Omental fat pad (tissue), 4 donors: ENCODE data around the gene ZNF683. TPM values are rescaled to one million over a fixed set of nuclear protein-coding genes. Genes with fewer than 3 reads are reported as not detected.

Experiments
- ATAC-seq: fragments of 150-250 bp; one replicate; pipeline ENCODE4 v1.9.1; 2016; ENCODE audit warnings: mild to moderate bottlenecking, moderate library complexity; ENCODE audit not compliant: low FRiP score
- DNase-seq: peaks from one replicate; pipeline ENCODE4 v3.0.0-alpha.2; 2019; ENCODE audit warnings: low spot score
- total RNA-seq, 4 donors: library from RNA; depleted of rRNA; stranded (reverse); fragments of >200 nt; gene quantifications; one replicate each; pipeline ENCODE4 v1.1.0, GENCODE V29; 2016
- TF ChIP-seq, protein P1 (sequence below), 3 donors: fragments of 450-650 bp; IDR thresholded peaks; one replicate each; pipeline ENCODE4 v1.5.1; 2016 to 2017; ENCODE audit warnings: antibody characterized with exemption in 3 of 3, mild to moderate bottlenecking in 3 of 3, moderate library complexity in 2 of 3

ZNF683 gene
- total RNA-seq, 4 donors from 2014 or later: not detected

DNA sequence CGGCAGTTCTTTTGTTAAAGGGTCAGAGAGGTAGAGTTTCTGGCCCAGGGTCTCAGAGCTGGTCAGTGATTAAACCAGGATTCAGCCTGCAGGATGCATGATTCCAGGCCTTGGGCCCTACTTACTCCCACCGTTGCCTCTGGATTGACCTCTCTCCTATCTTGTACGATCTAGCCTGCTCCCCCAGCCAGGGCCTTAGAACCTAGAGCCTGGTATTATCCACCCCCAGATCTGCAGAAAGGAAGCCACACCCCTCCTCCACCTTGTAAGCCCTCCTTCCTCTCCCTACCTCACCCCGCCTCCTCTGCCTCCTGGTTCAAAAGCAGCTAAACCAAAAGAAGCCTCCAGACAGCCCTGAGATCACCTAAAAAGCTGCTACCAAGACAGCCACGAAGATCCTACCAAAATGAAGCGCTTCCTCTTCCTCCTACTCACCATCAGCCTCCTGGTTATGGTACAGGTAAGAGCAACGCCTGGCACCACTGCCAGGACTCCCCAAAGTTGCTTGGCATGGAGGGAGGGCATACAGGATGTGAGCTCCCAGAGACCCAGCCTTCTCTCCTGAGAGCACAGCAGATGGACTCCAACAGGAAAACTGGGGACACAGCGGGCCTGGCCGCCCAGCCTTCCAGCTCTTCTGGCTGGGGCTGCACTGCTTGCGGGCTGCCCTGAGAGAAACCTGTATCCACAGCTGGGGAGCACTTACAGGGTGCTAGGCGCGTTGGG lies 54.8 kb downstream of the ZNF683 start, which contains the start of gene CD52:
Gene CD52, plus strand, starts transcription at position 347 of the 726 bp plus-strand sequence. Its CDS starts 60 bp downstream, at position 407.
- no peak for DNase-seq
- TF ChIP-seq, protein P1, sequence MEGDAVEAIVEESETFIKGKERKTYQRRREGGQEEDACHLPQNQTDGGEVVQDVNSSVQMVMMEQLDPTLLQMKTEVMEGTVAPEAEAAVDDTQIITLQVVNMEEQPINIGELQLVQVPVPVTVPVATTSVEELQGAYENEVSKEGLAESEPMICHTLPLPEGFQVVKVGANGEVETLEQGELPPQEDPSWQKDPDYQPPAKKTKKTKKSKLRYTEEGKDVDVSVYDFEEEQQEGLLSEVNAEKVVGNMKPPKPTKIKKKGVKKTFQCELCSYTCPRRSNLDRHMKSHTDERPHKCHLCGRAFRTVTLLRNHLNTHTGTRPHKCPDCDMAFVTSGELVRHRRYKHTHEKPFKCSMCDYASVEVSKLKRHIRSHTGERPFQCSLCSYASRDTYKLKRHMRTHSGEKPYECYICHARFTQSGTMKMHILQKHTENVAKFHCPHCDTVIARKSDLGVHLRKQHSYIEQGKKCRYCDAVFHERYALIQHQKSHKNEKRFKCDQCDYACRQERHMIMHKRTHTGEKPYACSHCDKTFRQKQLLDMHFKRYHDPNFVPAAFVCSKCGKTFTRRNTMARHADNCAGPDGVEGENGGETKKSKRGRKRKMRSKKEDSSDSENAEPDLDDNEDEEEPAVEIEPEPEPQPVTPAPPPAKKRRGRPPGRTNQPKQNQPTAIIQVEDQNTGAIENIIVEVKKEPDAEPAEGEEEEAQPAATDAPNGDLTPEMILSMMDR (IDR thresholded peaks at IDR 0.05): no peak
- no peak for ATAC-seq

DNA sequence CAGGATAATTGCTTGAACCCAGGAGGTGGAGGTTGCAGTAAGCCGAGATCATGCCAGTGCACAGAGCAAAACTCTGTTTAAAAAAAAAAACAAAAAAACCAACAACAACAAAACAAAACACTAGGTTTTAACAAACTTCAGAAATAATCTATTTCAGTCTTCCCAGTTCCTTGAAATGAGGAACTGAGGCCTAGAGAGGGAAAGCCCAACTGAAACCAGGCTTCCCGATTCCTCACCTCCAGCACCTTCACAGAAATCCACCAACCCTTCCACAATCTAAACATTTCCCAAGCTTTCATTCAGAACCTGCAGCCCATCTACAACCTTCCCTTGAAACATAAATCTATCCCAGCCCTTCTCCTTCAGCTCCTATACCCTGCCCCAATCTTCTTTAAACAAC lies 55.4 kb downstream of the ZNF683 start:
- ATAC-seq (no peak), DNase-seq (no peak)
- TF ChIP-seq, protein P1 (IDR thresholded peaks at IDR 0.05): no peak

DNA sequence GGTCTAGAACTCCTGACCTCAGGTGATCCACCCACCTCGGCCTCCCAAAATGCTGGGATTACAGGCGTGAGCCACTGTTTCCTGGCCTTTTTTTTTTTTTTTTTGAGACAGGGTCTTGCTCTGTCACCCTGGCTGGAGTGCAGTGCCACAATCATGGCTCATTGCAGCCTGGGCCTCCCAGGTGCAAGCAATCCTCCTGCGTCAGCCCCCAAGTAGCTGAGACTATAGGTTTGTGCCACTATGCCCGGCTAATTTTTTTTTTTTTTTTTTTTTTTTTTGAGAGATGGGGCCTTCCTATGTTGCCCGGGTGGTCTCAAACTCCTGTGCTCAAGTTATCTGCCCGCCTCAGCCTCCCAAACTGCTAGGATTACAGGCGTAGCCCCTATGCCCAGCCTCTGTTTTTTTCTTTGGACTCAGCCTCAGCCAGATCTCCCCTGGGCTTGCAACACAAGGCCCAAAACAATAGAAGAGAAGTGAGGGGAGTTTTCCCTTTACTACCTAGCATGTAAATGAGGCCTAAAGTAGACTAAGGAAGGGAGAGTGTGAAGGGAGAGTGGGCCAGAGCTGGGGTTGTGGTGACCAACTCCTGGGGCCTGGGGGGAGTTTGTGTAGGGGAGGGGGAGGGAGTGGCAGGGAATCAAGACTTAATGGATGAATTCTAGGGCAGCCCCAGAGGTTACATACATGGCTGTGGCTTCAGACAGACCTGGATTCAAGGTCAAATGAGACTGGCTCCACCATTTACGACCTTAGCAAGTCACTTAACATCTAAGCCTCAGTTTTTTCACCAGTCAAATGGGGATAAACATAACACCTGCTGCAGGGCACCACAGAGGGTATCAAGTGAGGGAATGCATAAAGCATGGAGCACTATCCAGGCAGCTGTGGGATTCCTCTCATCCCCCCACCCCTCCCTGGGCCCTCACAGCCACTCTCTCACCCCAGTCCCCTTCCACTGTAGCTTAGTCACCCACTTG lies 56.4 kb downstream of the ZNF683 start:
- TF ChIP-seq, protein P1 (IDR thresholded peaks at IDR 0.05): no peak
- DNase-seq (no peak), ATAC-seq (no peak)

DNA sequence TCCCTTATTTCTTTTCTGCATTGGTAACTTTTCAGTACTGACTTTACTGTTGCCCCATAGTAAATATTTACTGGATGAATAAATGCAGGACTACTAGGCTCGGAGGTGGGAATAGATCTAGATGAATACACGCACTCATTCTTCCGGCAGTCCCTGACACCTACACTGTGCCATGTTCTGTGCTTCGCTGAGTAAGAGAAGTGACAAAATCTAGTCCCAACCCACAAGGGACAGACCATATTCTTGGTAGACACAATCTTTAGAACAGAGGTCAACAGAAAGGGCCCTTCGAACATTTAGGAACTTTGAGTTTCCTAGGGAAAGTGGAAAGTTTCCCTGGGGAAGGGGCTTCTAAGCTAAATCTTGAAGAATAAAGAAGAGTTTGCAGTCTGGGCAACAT lies 58.0 kb downstream of the ZNF683 start:
- DNase-seq (no peak), ATAC-seq (no peak)
- TF ChIP-seq, protein P1 (IDR thresholded peaks at IDR 0.05): no peak

Other genes with a start within 250 kb of the ZNF683 start
- 10 to 100 TPM in 2 of 4 donors, 1 to 10 TPM in 2; 4.6 to 20.5 (median 13.2) TPM for gene FAM110D, start 213.7 kb downstream of the ZNF683 start, total RNA-seq
- gene C1orf232, start 203.8 kb downstream of the ZNF683 start, total RNA-seq: not detected
- 10 to 100 TPM; 18.4 to 64.1 (median 42.5) TPM for gene ZNF593, start 202.8 kb downstream of the ZNF683 start, total RNA-seq
- gene ZNF593OS, start 200.9 kb downstream of the ZNF683 start, total RNA-seq: not detected
- gene CNKSR1, start 195.3 kb downstream of the ZNF683 start, total RNA-seq: 1 to 10 TPM in 2 of 4 donors, under 1 TPM in 2; 0.75 to 6.0 (median 1.3) TPM
- not detected for gene CATSPER4, start 182.1 kb downstream of the ZNF683 start, total RNA-seq
- gene CEP85, start 138.6 kb downstream of the ZNF683 start, total RNA-seq: 1 to 10 TPM; 4.3 to 6.1 (median 5.3) TPM
- gene SH3BGRL3, start 92.7 kb downstream of the ZNF683 start, total RNA-seq: 100 to 1,000 TPM in 1 of 4 donors, 10 to 100 TPM in 3; 42.4 to 124 (median 82.4) TPM
- 10 to 100 TPM; 12.2 to 23.8 (median 17.7) TPM for gene UBXN11, start 66.1 kb downstream of the ZNF683 start, total RNA-seq
- 100 to 1,000 TPM in 1 of 4 donors, 10 to 100 TPM in 1, 1 to 10 TPM in 1, not detected in 1; 4.3 to 227 (median 13.2) TPM for gene CD52, start 54.8 kb downstream of the ZNF683 start, total RNA-seq
- gene CRYBG2, start 18.6 kb downstream of the ZNF683 start, total RNA-seq: not detected
- not detected for gene LIN28A, start 38.1 kb upstream of the ZNF683 start, total RNA-seq
- gene DHDDS, start 59.6 kb upstream of the ZNF683 start, total RNA-seq: 100 to 1,000 TPM in 1 of 4 donors, 10 to 100 TPM in 3; 44.9 to 117 (median 82.8) TPM
- gene HMGN2, start 99.7 kb upstream of the ZNF683 start, total RNA-seq: 100 to 1,000 TPM; 108 to 161 (median 121) TPM
- gene RPS6KA1, start 157.0 kb upstream of the ZNF683 start, total RNA-seq: 10 to 100 TPM; 11.4 to 46.1 (median 28.1) TPM